Kidney epithelial cell (primary cell): ENCODE data around the gene ZMIZ1. TPM values are rescaled to one million over a fixed set of nuclear protein-coding genes. Genes with fewer than 3 reads are reported as not detected.
A peak's percentile ranks its signal among the peaks of the same experiment; 100 is the strongest.
"Not testable (repeated sequence)": the region's sequence is repeated elsewhere in the genome, so short reads cannot be mapped to it uniquely, and the experiment has no call there.

Experiments used
- DNase-seq: peaks from one replicate; pipeline ENCODE4 v3.0.0-alpha.2; 2010; ENCODE audit warnings: low read depth
- H3K27me3 ChIP-seq: 2 replicates; pipeline ENCODE4 v1.6.0; 2011; ENCODE audit warnings: low read length; ENCODE audit not compliant: control insufficient read depth, insufficient read depth
- H3K36me3 ChIP-seq: 2 replicates; pipeline ENCODE4 v1.5.1; 2011; ENCODE audit warnings: low read length; ENCODE audit not compliant: control insufficient read depth, insufficient read depth
- H3K4me3 ChIP-seq: 2 replicates; pipeline ENCODE4 v1.5.1; 2011; ENCODE audit warnings: low read depth, mild to moderate bottlenecking, control low read depth, low read length
- total RNA-seq: library from RNA; depleted of rRNA; stranded (reverse); fragments of >200 nt; gene quantifications from 2 replicates; pipeline ENCODE4 v1.2.3, GENCODE V29; 2015
- TF ChIP-seq, protein P1 (sequence below): IDR thresholded peaks from 2 replicates; pipeline ENCODE4 v1.5.1; 2011; ENCODE audit warnings: mild to moderate bottlenecking, moderate library complexity, low read length, control low read depth, inconsistent platforms; ENCODE audit not compliant: insufficient read depth, poor library complexity, severe bottlenecking

Gene ZMIZ1
- total RNA-seq, 1 donor from 2014 or later = 57.5 TPM

DNA sequence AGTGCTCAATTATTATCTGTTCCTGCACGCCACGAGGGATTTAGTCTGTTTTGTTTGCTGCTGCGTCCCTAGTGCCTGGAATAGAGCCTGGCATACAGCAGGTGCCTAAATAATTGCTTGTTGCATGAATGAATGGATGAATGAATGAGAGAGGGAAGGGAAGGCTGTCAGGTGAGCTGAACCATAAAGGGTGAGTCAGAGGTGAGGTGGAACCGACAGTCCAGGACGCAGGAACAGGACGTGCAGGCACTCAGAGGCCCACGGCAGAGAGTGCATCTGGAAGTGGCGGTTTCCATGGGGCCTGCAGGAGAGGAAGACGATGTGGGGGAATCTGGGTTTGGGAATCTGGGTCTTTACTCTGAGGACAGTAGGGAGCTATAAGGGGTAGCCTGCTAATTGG, 260.8 kb downstream of the ZMIZ1 start:
- H3K36me3 ChIP-seq = no peaks in the 10 kb centered on the region
- H3K27me3 ChIP-seq = no peaks in the 10 kb centered on the region
- TF ChIP-seq, protein P1, sequence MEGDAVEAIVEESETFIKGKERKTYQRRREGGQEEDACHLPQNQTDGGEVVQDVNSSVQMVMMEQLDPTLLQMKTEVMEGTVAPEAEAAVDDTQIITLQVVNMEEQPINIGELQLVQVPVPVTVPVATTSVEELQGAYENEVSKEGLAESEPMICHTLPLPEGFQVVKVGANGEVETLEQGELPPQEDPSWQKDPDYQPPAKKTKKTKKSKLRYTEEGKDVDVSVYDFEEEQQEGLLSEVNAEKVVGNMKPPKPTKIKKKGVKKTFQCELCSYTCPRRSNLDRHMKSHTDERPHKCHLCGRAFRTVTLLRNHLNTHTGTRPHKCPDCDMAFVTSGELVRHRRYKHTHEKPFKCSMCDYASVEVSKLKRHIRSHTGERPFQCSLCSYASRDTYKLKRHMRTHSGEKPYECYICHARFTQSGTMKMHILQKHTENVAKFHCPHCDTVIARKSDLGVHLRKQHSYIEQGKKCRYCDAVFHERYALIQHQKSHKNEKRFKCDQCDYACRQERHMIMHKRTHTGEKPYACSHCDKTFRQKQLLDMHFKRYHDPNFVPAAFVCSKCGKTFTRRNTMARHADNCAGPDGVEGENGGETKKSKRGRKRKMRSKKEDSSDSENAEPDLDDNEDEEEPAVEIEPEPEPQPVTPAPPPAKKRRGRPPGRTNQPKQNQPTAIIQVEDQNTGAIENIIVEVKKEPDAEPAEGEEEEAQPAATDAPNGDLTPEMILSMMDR = no peak
- no peak for DNase-seq
- no peak overlapping the region for H3K4me3 ChIP-seq

DNA sequence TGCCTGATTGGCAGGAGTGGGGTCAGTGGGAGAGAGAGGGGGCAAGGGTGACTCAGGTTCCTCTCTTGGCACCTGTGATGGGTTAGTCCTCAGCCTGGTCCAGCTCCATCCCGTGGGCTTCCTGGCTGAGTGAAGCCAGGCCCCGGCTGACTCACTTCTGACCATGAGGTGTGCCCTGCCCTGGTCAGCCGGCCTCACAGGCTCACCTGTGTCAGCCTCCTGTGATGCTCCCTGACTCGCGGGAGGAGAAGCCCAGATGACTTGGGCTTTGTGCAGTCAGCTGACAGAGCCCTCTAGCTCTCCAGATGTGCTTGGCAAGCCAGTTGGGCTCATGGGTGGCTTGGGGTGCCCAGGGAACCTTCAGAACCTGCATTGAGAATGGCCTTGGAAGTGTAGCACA, 262.5 kb downstream of the ZMIZ1 start:
- no peak for DNase-seq
- TF ChIP-seq, protein P1 = no peak
- Histone ChIP-seq H3K36me3 (no peaks in the 10 kb centered on the region), H3K4me3 (no peak overlapping the region), H3K27me3 (no peaks in the 10 kb centered on the region)

DNA sequence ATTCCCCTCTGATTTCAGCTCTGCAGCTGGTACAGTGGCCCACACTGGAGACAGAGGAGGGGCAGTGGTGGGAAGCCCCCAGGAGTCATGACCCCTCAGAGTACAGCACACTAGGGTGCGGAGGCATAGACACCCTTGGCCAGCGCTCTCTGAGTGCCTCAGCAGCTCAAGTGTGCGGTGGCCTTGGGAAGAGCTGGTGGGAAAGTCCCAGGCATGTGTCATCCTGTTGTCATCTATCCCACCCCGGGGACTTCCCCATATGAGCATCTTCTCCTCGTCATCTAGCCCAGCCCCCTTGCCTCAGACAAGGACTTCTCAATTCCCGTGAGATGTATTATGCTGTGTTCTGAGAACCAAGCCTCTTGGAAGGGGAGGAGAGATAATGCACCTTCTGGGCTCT, 262.9 kb downstream of the ZMIZ1 start:
- no peaks in the 10 kb centered on the region for H3K36me3 ChIP-seq
- H3K27me3 ChIP-seq = no peaks in the 10 kb centered on the region
- TF ChIP-seq, protein P1 = no peak
- peak; percentile 75 for DNase-seq
- H3K4me3 ChIP-seq = no peak overlapping the region

DNA sequence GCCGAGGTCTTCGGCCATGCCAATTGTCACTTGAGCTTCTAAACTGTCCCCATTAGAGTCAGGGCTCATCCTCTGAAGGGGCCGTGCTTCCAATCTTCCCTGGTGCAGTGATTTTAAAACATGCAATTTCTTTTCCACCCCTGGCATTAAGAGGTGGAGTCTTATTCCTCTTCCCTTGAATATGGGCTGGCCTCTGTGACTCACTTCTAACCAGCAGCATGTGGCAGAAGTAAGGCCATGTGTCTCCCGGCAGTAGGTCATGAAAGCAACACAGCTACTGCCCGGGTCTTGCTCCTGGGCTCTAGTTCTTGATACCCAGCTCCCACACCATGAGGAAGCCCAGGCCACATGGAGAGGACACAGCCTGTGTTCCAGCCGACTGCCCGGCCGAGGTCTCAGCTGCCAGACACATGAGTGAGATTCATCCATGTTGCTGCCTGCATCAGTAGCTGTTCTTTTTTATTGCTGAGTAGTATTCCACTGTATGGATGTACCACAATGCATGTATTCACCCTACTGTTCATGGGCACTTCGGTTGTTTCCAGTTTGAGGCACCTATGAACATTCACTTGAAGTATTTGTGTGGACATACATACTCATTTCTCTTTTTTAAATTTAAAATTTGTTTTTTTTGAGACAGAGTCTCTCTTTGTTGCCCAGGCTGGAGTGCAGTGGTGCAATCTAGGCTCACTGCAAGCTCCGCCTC, 264.0 kb downstream of the ZMIZ1 start:
- not testable (repeated sequence) for H3K4me3 ChIP-seq, DNase-seq, H3K36me3 ChIP-seq, H3K27me3 ChIP-seq

DNA sequence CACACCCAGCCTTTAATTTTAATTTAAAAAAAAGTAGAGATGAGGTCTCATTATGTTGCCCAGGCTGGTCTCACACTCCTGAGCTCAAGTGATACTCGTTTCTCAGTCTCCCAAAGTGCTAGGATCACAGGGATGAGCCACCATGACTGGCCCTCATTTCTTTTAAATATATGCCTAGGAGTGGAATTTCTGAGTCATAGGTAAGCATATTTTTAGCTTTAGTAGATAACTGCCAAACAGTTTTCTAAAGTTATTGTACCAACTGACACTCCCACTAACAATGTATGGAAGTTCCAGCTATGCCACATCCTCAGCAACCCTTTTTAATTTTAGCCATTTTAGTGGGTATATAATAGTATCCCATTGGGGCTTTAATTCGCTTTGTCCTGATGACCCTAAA, 264.7 kb downstream of the ZMIZ1 start:
- H3K4me3 ChIP-seq = no peak overlapping the region
- H3K27me3 ChIP-seq = no peaks in the 10 kb centered on the region
- H3K36me3 ChIP-seq = no peaks in the 10 kb centered on the region
- TF ChIP-seq, protein P1 = no peak
- DNase-seq = no peak

DNA sequence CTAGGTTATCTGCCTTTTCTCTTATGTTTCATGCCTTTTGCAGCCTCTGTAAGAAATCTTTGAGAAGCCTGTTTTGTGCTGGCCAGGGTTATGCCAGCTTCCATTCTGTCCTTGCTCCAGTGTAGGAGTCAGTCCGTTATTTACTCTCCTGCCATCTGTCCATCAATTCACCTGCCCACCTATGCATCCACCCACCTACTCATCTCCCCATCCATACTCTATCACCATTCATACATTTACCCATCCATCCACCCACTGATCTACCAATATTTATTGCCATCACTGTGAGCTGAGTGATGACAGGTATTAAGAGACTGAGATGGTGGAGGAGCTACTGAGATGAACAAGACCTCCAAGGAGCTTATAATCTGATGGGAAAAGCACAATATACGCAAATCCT, 265.8 kb downstream of the ZMIZ1 start:
- Histone ChIP-seq H3K36me3 (no peaks in the 10 kb centered on the region), H3K27me3 (no peaks in the 10 kb centered on the region), H3K4me3 (no peak overlapping the region)
- TF ChIP-seq, protein P1 = no peak
- DNase-seq = no peak
